Thoracic aorta (tissue), 2 donors: ENCODE results near the gene PRDM5. TPM values are rescaled to one million over a fixed set of nuclear protein-coding genes. Genes with fewer than 3 reads are reported as not detected.

Experiments used
- ATAC-seq: fragments of 150-250 bp; one replicate; pipeline ENCODE4 v1.8.0; 2017; ENCODE audit warnings: low read depth; ENCODE audit not compliant: insufficient number of reproducible peaks, low FRiP score
- DNase-seq: peaks from one replicate; pipeline ENCODE4 v3.0.0-alpha.2; 2020; ENCODE audit warnings: low spot score
- H3K27ac ChIP-seq, 2 donors: fragments of 200-600 bp; sonication (generic); 1 replicate in 1 of 2; 2 replicates in 1 of 2; pipeline ENCODE4 v1.5.1; 2016; ENCODE audit warnings: mild to moderate bottlenecking in 2 of 2, moderate library complexity in 2 of 2
- H3K27me3 ChIP-seq: fragments of 200-600 bp; sonication (generic); replicated peaks from 2 replicates; pipeline ENCODE4 v1.6.0; 2016; ENCODE audit warnings: mild to moderate bottlenecking; ENCODE audit not compliant: insufficient read depth
- H3K36me3 ChIP-seq: fragments of 200-600 bp; sonication (generic); one replicate; pipeline ENCODE4 v1.5.1; 2016
- H3K4me1 ChIP-seq, 2 donors: fragments of 200-600 bp; sonication (generic); 1 replicate in 1 of 2; 2 replicates in 1 of 2; pipeline versions ENCODE4 v1.5.1 to v1.6.0; 2016; ENCODE audit warnings: low read depth in 2 of 2, mild to moderate bottlenecking in 1 of 2; ENCODE audit not compliant: control insufficient read depth in 1 of 2
- H3K4me3 ChIP-seq: fragments of 200-600 bp; sonication (generic); 2 replicates; pipeline ENCODE4 v1.5.1; 2016; ENCODE audit warnings: mild to moderate bottlenecking
- H3K9me3 ChIP-seq: fragments of 200-600 bp; sonication (generic); 2 replicates; pipeline ENCODE4 v1.5.1; 2016
- total RNA-seq, 2 donors: library from RNA; depleted of rRNA; stranded (reverse); fragments of >200 nt; gene quantifications; one replicate each; pipeline versions ENCODE4 v1.1.0 to v1.2.3, GENCODE V29; 2016
- TF ChIP-seq, protein P1 (sequence below): fragments of 200-600 bp; sonication (generic); IDR thresholded peaks from one replicate; pipeline ENCODE4 v1.5.1; 2019; ENCODE audit warnings: antibody characterized with exemption

Gene PRDM5
- total RNA-seq, 2 donors from 2014 or later, result 16.6 to 19.9 TPM

DNA sequence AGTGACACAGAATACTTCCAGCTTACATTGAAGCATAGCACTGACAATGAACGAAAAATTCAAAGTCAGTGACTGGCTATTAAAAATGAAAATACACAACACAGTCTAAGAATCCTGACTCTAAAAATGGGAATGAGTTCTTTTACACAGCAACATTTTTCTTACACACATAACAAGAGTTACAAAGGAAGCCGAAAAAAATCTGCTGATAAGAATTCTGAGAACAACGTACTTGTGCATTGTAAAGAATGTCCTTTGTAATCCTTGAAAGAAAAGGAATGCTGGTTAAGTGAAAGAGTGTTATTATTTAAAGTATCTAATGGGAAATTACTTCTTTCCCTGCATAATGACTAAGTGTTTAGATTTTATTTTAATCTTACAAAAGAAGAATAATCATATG, 199.4 kb downstream of the PRDM5 start:
- no peaks in the 10 kb centered on the region for H3K9me3 ChIP-seq
- H3K4me1 ChIP-seq, result no peaks in the 10 kb centered on the region
- no peak overlapping the region for H3K4me3 ChIP-seq
- TF ChIP-seq, protein P1, sequence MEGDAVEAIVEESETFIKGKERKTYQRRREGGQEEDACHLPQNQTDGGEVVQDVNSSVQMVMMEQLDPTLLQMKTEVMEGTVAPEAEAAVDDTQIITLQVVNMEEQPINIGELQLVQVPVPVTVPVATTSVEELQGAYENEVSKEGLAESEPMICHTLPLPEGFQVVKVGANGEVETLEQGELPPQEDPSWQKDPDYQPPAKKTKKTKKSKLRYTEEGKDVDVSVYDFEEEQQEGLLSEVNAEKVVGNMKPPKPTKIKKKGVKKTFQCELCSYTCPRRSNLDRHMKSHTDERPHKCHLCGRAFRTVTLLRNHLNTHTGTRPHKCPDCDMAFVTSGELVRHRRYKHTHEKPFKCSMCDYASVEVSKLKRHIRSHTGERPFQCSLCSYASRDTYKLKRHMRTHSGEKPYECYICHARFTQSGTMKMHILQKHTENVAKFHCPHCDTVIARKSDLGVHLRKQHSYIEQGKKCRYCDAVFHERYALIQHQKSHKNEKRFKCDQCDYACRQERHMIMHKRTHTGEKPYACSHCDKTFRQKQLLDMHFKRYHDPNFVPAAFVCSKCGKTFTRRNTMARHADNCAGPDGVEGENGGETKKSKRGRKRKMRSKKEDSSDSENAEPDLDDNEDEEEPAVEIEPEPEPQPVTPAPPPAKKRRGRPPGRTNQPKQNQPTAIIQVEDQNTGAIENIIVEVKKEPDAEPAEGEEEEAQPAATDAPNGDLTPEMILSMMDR, result no peak
- ATAC-seq, result no peak
- no peak overlapping the region for H3K27ac ChIP-seq
- no peak for DNase-seq
- H3K27me3 ChIP-seq, result no peaks in the 10 kb centered on the region
- no peaks in the 10 kb centered on the region for H3K36me3 ChIP-seq

DNA sequence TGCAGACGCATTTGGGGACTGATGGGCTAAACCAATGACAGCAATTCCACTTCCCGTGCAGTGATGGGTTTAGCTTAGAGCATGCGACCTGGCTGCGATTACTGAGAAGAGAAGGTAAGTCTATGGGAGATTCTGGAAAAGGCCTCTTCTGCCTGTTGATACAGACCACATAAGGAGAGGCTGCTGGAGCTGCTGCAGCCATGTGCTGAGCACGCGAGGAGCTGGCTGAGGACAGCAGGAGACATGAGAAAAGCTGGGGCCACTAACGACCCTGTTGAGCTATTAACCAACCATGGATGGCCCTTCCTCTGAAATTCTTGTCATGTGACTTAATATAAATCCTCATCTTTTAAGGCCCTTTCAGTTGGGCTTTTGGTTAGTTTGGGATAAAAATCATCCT, 199.9 kb downstream of the PRDM5 start:
- ATAC-seq (no peak), DNase-seq (no peak)
- no peaks in the 10 kb centered on the region for H3K36me3 ChIP-seq
- no peaks in the 10 kb centered on the region for H3K9me3 ChIP-seq
- no peaks in the 10 kb centered on the region for H3K27me3 ChIP-seq
- TF ChIP-seq, protein P1, result no peak
- H3K4me3 ChIP-seq, result no peak overlapping the region
- H3K4me1 ChIP-seq, result no peaks in the 10 kb centered on the region
- no peak overlapping the region for H3K27ac ChIP-seq

DNA sequence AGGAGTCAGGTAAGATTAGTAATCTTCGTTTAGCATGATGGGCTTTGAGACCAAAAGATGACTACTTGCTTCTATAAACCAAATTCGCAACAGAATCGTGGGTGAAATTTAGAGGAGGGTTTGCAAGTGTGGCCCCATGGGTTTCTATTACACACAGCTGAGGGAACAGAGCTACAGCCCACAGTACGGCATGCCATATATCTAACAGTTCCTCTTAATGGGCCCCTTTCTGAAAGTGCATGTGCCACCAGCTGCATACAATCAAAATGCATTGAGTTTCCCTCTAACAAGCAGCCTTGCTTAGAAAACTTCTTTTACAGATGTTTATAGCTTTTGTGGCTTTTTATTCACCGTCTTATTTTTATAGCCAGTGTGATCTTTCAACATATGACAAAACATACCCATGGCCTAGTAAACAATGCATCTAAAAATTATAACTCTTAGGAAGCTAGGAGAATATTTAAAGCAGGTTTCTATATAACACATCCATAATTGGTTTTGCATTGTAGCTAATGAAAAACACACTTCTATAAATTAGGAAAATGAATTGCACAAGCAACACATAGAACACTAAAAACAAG, 202.1 kb downstream of the PRDM5 start:
- H3K27ac ChIP-seq, result no peak overlapping the region
- no peak for DNase-seq

DNA sequence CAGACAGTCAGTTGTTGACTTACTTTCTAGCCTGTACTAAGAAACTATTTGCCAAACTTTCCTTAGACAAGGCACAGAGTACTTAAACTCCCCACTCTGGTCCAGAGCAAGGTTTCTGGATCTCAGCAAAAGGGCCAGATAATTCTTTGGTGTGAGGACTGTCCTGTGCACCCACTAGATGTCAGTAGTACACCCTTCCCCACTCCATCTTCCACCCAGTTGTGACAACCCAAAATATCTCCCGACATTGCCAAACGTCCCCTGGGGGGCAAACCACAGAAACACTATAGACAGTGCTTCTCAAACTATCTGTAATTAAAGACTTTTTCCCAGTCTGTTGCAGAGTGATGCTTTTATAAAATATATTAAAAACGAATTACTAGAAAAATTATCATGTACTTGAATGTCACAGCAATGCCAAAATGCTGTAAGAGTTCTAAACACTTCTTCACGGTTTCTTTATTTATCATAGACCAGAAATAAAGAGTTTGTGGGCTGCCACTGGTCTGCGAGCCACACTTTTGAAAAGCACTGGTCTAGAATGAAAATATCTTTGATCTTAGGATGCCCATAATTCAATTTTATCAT, 203.5 kb downstream of the PRDM5 start:
- no peaks in the 10 kb centered on the region for H3K9me3 ChIP-seq
- DNase-seq (no peak), ATAC-seq (no peak)

More for the DNA sequence above, 202.1 kb downstream of the PRDM5 start:
- Histone ChIP-seq H3K9me3 (no peaks in the 10 kb centered on the region), H3K27me3 (no peaks in the 10 kb centered on the region), H3K36me3 (no peaks in the 10 kb centered on the region), H3K4me3 (no peak overlapping the region), H3K4me1 (no peaks in the 10 kb centered on the region)
- ATAC-seq, result no peak
- TF ChIP-seq, protein P1, result no peak

DNA sequence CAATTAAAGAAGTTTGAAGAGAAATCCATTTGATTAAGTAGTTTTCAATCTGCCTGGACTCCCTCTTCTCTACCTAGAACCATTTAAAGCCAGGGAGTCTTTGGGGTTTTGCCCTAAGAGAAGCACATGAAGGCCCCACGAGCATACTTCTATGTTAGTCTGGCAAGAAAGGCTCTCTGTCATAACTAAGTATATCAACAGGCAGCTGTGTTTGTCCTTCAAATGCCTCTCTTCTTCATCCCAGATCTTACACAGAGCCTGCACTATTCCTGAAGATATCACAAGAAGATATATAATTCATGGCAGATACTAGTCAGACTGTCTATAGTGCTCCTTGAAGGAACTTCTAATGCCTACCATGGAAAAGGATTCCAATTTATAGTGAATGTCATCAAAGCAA, 206.2 kb downstream of the PRDM5 start:
- TF ChIP-seq, protein P1, result no peak
- Histone ChIP-seq H3K4me1 (no peaks in the 10 kb centered on the region), H3K27me3 (no peaks in the 10 kb centered on the region), H3K9me3 (no peaks in the 10 kb centered on the region), H3K36me3 (peaks cover 3% of the 10 kb centered on the region), H3K27ac (no peak overlapping the region), H3K4me3 (no peak overlapping the region)
- ATAC-seq (no peak), DNase-seq (no peak)

More for the DNA sequence above, 203.5 kb downstream of the PRDM5 start:
- Histone ChIP-seq H3K4me1 (no peaks in the 10 kb centered on the region), H3K27ac (no peak overlapping the region), H3K4me3 (no peak overlapping the region), H3K27me3 (no peaks in the 10 kb centered on the region), H3K36me3 (peaks cover 3% of the 10 kb centered on the region)
- TF ChIP-seq, protein P1, result peak; percentile 39
